HPDE6-E6E7 (cell line): ENCODE data around the gene AMACR.

Source experiments
- DNase-seq: peaks from one replicate; pipeline ENCODE4 v3.0.0; 2011; ENCODE audit warnings: missing footprints; ENCODE audit errors: extremely low spot score

Gene AMACR

GRCh38 chr5:34007621-34008600, at the start of gene AMACR:
Gene AMACR (minus strand): TSS chr5:34008050. CDS start chr5:34008019, 31 bp downstream.
- peak; percentile 88 for DNase-seq

- DNase-seq, result no peak
Measured at GRCh38 chr5:34057569-34057968, 49.7 kb upstream of the AMACR start.

GRCh38 chr5:34057118-34057517, 49.3 kb upstream of the AMACR start:
- DNase-seq, result no peak

- no peak for DNase-seq
Measured at GRCh38 chr5:34055667-34056066, 47.8 kb upstream of the AMACR start.

GRCh38 chr5:34054400-34054729, 46.5 kb upstream of the AMACR start:
- DNase-seq, result no peak

GRCh38 chr5:34053571-34054399, 45.9 kb upstream of the AMACR start:
- no peak for DNase-seq

GRCh38 chr5:34053133-34053532, 45.3 kb upstream of the AMACR start:
- DNase-seq, result no peak

- DNase-seq, result no peak
Measured at GRCh38 chr5:34051374-34051980, 43.6 kb upstream of the AMACR start.

- no peak for DNase-seq
Measured at GRCh38 chr5:34047774-34048572, 40.1 kb upstream of the AMACR start.

GRCh38 chr5:34047143-34047542, 39.3 kb upstream of the AMACR start:
- no peak for DNase-seq

GRCh38 chr5:34045996-34046395, 38.1 kb upstream of the AMACR start:
- DNase-seq, result no peak

- DNase-seq, result no peak
Measured at GRCh38 chr5:34045023-34045422, 37.2 kb upstream of the AMACR start.

- no peak for DNase-seq
Measured at GRCh38 chr5:34043099-34043876, 35.4 kb upstream of the AMACR start, which contains the start of gene C1QTNF3. Gene C1QTNF3 (minus strand): TSS chr5:34043213. CDS start chr5:34043125, 88 bp downstream.

- DNase-seq, result no peak
Measured at GRCh38 chr5:34042321-34042720, 34.5 kb upstream of the AMACR start.

- DNase-seq, result no peak
Measured at GRCh38 chr5:34041247-34041972, 33.6 kb upstream of the AMACR start.

GRCh38 chr5:34040472-34040871, 32.6 kb upstream of the AMACR start:
- DNase-seq, result no peak

GRCh38 chr5:34039398-34040157, 31.7 kb upstream of the AMACR start:
- DNase-seq, result no peak

GRCh38 chr5:34038838-34039237, 31.0 kb upstream of the AMACR start:
- DNase-seq, result no peak

GRCh38 chr5:34038390-34038789, 30.5 kb upstream of the AMACR start:
- no peak for DNase-seq
